HG02885 (cell line): Measurements from ENCODE around the gene CCDC154.
A peak's percentile ranks its signal among the peaks of the same experiment; 100 is the strongest.
"Not testable (repeated sequence)": the region's sequence is repeated elsewhere in the genome, so short reads cannot be mapped to it uniquely, and the experiment has no call there.

Experiments used
- ATAC-seq: cut with Tn5 transposase; IDR thresholded peaks from one replicate; pipeline ENCODE4 v1.9.1; 2021; ENCODE audit warnings: mild to moderate bottlenecking; ENCODE audit not compliant: unreplicated experiment, poor library complexity

The CCDC154 gene

GRCh38 chr16:1443980-1444729, at the start of gene CCDC154:
Gene CCDC154, minus strand, starts transcription at chr16:1444556. Its CDS starts 234 bp downstream, at chr16:1444322.
- no peak for ATAC-seq

- peak; percentile 10 for ATAC-seq
Measured at GRCh38 chr16:1493746-1494094, 49.4 kb upstream of the CCDC154 start.

- peak; percentile 76 for ATAC-seq
Measured at GRCh38 chr16:1492923-1493745, 48.8 kb upstream of the CCDC154 start, which contains the start of gene TELO2. Gene TELO2, plus strand, starts transcription at chr16:1493360. Its CDS starts 922 bp downstream, at chr16:1494282.

- ATAC-seq: no peak
Measured at GRCh38 chr16:1492082-1492922, 47.9 kb upstream of the CCDC154 start.

- no peak for ATAC-seq
Measured at GRCh38 chr16:1491327-1491726, 47.0 kb upstream of the CCDC154 start.

GRCh38 chr16:1489077-1489476, 44.7 kb upstream of the CCDC154 start:
- ATAC-seq: no peak

GRCh38 chr16:1488619-1489018, 44.3 kb upstream of the CCDC154 start, which contains the start of gene PTX4:
Gene PTX4, minus strand, starts transcription at chr16:1488944. Its CDS starts 35 bp downstream, at chr16:1488909.
- ATAC-seq: no peak

- ATAC-seq: no peak
Measured at GRCh38 chr16:1488054-1488601, 43.8 kb upstream of the CCDC154 start.

GRCh38 chr16:1487395-1488053, 43.2 kb upstream of the CCDC154 start:
- ATAC-seq: no peak

- no peak for ATAC-seq
Measured at GRCh38 chr16:1486551-1487390, 42.4 kb upstream of the CCDC154 start.

- ATAC-seq: no peak
Measured at GRCh38 chr16:1485847-1486496, 41.6 kb upstream of the CCDC154 start.

GRCh38 chr16:1481906-1482835, 37.8 kb upstream of the CCDC154 start:
- no peak for ATAC-seq

- ATAC-seq: not testable (repeated sequence)
Measured at GRCh38 chr16:1478937-1479336, 34.6 kb upstream of the CCDC154 start.

GRCh38 chr16:1477033-1477432, 32.7 kb upstream of the CCDC154 start:
- no peak for ATAC-seq

- no peak for ATAC-seq
Measured at GRCh38 chr16:1475552-1476114, 31.3 kb upstream of the CCDC154 start.

- peak; percentile 87 for ATAC-seq
Measured at GRCh38 chr16:1474796-1475551, 30.6 kb upstream of the CCDC154 start, which contains the start of gene CLCN7. Gene CLCN7, minus strand, starts transcription at chr16:1475028. Its CDS starts 54 bp downstream, at chr16:1474974.
